GM18867 (cell line): ENCODE results near the gene MACF1.
A peak's percentile ranks its signal among the peaks of the same experiment; 100 is the strongest.
"Not testable (repeated sequence)": the region's sequence is repeated elsewhere in the genome, so short reads cannot be mapped to it uniquely, and the experiment has no call there.

Experiments
- ATAC-seq: cut with Tn5 transposase; IDR thresholded peaks from one replicate; pipeline ENCODE4 v1.9.1; 2021; ENCODE audit warnings: mild to moderate bottlenecking, moderate library complexity; ENCODE audit not compliant: unreplicated experiment

Gene MACF1

DNA sequence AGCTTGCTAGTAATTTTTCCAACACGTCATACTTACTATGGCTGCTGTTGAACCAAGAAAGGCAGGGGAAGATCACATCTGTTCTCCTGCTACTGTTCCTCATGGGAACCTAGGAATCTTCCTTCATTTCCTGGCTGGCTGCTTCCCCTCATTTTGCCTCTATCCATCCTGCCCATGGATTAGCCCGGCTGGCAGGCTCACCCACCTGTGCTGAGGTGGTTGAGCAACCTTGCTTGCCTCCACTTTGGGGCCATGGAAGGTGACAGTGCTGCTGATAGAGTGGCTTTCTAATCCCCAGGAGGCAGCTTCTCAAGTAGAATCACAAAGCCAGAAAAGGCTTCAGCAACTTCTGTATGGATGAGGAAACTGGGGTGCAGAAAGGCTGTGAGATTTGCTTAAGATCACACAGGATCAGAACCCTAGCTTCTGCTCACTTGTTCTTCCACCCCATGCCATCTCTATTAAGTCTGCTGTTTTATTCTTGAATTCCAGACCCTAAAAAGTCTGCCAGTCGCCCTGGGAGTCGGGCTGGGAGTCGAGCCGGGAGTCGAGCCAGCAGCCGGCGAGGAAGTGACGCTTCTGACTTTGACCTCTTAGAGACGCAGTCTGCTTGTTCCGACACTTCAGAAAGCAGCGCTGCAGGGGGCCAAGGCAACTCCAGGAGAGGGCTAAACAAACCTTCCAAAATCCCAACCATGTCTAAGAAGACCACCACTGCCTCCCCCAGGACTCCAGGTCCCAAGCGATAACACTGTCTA, 280.7 kb downstream of the MACF1 start:
- no peak for ATAC-seq

DNA sequence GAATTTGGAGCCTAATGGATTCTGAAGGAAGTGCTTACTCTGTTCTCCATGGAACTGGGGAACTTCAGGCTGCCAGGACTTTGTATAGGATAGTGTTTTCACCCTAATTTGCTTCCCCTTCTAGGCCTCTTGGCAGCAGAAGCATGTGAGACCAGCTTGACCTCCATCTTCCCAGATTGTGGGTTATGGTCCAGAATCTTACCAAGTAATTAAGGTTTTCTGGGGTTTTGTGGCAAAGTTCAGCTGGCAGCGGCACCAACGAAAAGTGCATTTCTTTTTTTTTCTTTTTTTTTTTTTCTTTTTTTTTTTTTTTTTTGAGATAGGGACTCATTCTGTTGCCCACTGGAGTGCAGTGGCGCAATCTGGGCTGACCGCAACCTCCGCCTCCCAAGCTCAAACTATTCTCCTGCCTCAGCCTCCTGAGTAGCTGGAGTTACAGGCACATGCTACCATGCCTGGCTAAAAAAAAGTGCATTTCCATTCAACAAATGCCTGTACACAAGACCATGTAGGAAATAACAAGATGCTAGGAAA, 283.6 kb downstream of the MACF1 start:
- no peak for ATAC-seq

DNA sequence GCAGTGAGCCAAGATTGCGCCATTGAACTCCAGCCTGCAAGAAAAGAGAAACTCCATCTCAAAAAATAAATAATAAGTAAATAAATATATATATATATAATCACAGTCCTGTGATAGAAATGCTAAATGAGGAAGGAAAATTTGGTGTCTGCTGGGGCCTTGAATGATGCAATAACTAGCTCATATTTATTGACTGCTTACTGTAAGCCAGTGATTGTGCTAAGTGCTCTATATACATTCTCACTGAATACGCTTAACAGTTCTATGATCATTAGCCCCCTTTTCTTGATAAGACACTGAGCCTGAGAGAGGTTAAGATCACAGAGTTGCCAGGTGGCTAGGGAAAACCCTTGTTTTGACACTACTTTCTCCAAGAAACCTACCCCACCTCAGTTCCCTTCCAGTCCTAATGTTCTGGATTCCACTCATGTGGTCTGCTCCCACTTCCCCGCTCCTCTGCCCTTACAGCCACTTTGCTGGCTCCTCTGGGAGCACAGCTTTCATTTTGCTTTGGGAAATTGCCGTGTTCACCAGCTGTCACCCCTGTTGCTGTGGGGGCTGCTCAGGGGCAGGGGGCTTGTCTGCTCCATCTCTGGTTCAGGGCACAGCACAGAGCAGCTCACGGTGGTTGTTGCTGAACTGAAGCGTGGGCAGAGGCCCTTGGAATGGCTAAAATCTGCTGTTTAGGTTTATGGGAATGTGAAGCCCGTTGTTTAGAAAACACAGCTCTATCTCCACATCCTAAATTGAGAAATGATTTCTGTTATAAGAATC, 284.5 kb downstream of the MACF1 start:
- ATAC-seq, result no peak

DNA sequence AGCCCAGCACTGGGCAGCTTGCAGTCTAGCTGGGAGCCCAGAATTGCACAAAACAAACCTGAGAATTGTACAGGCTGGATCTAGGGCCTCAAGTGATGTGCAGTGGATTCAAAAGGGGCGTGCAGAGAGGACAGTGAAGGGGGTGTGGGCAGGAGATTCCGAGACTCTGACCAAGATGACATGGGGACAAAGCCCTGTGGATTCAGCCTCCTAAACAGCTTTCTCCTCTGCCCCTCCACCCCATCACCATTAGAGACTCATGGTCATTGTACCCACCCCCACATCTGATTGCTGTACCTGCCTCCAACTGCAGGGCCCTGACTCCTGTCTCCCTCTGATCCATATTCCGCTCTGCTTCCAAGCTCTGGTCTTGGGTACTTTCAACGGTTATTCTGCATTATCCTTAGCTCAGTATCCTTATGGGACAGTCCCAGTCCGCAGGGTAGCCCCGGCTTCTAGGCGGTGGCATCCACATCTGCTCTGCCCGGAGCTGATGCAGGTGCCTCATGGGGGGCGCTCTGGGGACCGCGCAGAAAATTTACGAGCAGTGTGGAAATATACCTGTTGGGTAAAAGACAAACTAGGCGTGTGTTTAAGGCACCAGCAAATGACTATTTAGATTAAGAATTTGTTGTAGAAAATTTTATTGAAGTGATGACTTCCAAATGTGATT, 285.2 kb downstream of the MACF1 start:
- no peak for ATAC-seq

DNA sequence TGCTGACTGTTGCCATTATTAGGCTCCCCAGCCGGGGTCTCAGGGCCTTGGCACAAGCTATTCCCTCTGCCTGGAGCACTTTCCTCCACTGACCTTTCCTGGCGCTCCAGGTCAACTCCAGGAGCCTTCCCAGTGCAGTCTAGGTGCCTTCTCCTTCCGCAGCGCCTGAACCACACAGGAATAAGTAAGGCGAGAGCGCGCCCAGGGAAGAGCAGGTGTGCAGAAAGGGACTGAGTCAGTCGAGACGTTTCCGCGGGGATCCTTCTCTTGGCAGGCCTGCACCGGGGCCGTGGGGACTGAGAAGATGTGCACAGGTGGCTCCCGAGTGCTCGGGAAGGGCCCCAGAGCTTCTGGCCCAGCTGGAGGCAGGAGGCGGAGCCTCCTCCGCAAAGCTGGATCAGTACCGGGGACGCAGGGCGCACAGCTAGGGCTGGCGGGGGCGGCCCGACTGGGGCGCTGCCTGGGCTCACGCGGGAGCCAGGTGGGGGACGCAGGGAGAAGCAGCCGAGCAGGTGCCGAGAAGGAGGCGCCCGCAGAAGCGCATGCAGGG, 286.2 kb downstream of the MACF1 start:
- ATAC-seq, result no peak

DNA sequence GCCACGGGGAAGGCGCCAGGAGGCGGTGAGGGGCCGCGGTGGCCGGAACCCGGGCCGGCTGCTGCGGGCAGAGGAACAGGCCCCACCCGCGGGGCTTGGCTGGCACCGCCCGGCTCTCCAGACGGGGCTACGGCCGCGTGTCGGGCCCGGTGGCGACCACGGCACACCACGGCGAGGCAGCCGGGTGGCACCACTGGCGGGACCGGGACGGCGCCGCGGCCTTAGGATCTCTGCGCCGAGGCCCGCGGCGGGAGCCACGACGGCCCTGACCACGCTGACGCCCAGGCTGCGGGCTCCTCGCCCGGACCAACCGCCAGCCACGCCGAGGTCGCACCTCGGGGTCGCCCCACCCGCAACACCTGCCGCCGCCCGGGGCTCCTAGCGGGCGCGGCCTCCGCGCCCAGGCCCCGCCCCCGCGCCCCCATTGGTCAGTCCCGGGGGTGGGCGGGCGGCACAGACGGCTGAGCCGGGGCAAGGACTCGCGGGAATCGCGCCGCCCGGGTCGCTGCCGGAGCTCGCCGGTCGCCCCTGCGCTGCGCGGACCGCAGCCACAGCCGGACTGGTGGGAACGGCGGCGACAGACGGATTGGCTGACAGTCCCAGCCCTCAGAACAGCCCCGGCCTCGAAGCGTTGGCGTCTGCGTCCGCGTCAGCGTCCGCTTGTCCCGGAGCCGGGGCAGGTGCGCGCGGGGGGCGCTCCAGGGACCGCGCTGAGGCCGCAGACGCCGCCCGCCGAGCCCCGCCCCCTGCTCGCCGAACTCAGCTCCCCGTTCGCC, 286.8 kb downstream of the MACF1 start, which contains the start of gene BMP8A:
TSS of gene BMP8A (plus strand) at position 491 of the 776 bp plus-strand sequence. CDS start 356 bp downstream, outside the sequence.
- peak; percentile 74 for ATAC-seq

DNA sequence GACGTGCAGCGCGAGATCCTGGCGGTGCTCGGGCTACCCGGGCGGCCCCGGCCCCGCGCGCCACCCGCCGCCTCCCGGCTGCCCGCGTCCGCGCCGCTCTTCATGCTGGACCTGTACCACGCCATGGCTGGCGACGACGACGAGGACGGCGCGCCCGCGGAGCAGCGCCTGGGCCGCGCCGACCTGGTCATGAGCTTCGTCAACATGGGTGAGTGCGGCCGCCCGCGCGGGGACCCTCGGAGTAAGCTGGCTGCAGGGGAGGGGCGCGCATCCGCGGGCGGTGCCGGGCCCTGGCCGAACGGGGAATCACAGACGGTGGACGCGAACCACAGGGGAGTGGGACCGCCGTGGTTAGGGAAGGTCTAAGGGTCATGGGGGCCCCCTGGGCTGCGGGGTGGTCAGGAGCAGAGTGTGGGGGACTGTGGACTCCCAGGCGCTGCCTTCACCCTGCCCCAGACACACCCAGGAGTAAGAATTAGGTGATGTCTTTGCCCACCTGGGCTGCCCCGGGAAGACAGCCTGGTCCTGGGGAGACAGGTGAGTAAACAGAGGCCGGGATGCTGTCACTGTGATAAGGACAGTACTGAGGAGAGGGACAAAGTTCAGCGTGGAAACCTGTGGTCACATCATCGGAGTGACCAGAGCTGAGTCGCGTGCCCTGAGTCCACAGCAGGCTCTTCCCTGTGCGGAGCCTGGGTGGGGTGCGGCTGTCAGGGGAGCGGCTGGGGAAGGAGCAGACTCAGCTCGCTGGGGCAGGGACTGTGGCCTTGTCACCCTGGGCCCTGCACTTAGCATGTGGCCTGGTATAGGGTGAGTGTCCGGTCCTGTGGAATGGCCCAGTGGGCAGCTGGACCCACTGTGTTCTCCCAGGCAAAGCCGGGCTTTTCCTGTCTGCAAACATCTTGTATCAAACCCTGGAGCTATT, 287.9 kb downstream of the MACF1 start:
- ATAC-seq, result peak; percentile 4

DNA sequence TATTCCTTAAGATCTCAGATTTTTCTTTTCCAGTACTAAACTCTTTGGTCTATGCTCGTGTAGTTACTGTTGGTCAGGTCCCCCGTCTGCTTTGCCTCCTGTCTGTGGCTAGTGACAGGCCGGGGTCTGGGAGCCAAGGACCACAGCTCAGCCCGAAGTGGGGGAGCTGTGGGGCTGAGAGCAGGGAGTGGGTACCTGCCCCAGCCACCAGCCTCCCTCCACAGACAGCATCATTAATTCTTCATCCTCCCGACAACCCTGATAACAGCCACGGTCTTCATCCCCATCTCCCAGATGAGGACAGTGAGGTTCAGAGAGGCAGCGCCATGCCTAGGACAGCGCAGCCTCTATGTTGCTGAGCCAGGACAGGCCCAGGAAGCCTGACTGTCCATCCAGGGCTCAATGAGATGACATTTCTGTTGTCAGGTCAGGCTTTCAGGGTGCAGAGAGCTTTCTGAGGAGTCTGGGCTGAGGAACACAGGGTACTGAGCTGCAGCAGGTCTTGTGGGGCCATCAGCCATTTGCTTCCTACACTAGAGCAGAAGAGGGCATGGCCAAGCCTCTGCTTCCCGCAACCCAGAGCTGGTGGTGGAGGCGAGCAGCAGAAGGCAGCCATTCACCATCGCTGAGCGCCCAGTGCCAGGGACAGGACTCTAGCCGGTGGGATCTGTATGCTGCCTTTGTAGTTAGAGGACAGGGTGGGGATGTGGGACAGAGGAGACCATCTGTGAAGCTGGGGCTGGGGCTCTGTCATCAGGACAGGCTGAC, 288.7 kb downstream of the MACF1 start:
- ATAC-seq, result not testable (repeated sequence)

DNA sequence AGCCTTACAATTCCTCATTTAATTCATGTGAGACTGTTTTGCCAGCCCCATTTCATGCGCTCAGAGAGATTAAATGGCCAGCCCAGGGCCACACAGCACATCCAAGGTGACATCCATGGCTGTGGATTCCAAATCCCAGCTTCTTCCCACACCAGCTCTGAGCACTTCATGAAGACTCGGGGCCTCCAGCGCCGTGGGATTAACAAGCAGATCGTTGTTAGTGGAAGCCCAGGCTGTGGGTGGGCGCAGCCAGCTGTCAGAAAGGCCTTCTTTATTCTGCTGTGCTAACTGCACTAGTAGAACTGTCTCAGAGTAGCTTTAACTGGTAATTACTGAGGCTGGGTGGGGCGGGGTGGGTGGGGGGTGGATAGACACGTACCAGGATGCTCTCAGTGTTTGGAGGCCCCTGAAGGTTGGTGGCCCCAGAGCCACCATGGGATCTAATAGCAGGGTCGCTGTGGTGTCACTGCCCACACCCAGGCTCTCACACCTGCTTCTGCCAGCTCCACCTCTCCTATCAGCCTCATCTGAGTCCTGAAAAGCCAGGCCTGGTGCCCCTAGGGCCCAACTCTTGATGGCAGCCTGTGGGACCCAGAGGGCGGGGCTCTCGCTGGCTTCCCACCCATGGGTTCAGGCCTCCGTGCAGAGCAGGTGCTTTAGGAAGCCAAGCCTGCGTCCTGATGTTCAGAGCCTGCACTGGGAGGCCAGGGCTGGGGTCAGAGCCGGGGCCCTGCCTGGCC, 290.3 kb downstream of the MACF1 start:
- no peak for ATAC-seq

DNA sequence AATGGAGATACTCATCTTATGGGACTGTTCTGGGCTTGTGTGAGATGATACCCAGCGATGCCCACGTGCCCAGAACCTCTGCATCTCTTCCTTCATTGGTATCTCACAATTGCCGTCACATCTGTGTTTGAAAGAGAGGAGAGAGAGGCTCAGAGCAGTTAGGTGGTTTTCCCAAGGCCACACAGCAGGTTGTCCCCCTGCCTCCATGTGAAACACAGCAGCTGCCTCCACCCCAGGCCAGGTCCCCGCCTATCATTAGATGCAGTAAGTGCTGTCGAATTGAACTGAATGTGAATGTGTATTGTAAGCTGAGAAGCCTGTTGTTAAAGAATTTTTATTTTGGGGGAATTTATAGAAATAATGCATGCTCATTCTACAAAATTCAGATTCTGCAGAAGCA, 292.0 kb downstream of the MACF1 start:
- ATAC-seq, result not testable (repeated sequence)

DNA sequence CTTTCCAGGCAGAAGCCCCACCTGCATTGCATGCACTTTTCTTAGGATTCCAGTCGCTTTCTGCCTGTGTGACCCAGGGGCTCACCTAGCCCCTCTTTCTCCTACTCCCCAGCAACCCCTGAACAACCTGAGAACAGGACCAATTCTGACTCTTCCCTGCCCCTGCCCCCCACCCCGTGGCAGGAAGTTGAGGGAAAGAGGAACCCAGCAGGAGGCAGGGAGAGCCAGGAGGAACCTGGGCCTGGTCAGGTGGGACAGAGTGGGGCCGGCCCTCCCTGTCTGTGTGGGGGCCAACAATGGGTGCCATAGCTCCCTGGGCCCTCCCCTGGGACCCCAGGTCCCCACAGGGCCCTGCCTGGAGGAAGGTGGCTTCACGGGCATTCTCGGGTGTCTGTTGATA, 293.1 kb downstream of the MACF1 start:
- ATAC-seq, result no peak

DNA sequence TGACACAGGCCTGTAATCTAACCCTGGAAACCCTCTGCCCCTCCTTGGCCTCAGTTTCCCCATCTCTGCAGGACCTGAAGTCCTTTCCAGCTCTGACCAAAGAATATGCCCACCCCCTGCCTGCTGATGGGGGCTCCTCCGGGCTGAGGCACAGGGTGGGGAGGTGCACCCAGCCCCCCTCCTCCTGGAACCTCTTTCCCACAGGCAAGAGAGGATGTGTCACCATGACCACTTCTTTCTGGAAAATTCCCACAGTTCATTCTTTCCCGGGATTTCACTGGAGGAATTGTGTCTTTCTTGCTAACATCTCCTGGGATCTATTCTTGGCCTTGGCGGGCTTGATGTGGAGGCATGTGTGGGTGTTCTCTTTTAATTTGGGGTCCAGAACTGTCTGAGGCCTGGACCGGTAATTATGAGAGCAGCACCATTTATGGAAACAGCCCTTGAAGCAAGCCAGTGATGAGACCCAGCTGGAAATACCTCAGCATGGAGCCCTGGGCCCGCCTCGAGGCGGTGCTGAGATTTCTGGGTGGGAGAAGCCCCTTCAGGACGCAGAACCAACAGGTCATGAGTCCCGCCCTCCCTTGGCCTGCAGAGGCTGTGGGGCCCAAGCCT, 293.7 kb downstream of the MACF1 start:
- ATAC-seq, result not testable (repeated sequence)

DNA sequence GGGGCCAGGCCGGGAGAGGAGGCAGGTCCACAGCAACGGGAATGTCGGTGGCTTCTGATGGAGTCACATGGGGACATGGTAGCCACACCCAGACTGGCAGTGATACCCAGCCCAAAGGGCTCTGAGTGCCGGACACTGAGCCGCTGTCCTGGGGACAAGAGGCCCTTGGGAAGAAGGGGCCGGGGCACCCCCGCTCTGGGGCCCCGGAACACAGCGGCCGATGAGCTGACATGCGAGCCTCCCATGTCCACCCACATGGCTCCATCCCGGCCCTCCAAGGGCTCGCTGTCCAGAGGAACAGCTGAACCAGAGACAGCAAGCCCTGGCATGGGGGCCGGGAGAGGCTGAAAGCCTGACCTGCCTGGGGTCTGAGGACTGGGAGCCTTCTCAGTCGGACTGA, 294.3 kb downstream of the MACF1 start:
- ATAC-seq, result not testable (repeated sequence)

DNA sequence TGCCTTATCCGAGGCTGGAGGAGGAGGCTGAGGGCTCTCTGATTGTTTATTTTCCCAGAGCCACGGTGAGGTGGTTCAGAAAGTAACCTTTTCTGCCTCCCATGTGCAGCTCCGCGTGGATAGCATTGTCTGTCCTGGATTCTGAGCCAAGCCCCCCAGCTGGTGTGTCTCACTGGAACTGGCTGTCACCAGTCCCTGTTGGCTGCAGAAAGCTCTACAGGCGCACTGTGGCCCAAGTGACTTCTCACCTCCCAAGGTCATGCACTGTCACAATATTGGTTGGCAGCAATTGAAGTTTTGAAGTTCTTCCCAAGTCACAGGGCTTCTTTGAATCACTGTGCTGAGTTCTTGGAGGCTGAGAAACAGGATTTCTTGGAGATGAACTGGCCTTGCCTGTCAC, 295.2 kb downstream of the MACF1 start:
- no peak for ATAC-seq

DNA sequence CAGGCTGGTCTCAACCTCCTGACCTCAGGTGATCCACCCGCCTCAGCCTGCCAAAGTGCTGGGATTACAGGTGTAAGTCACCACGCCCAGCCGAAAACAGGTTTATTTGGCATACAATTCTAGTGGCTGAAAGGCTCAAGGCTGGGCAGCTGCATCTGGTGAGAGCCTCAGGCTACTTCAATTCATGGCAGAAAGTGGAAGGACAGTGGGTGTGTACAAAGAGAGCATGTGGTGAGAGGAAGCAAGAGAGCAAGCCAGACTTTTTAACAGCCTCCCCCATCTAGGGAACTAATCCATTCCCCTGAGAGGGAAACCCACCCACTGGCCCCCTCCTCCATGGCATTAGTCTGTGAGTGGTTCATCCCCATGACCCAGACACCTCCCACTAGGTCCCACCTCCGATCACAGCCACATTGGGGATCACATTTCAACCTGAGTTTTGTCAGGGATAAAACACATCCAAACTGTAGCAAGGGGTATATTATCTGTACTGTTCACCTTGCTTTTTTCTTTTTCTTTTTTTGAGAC, 296.4 kb downstream of the MACF1 start:
- no peak for ATAC-seq

DNA sequence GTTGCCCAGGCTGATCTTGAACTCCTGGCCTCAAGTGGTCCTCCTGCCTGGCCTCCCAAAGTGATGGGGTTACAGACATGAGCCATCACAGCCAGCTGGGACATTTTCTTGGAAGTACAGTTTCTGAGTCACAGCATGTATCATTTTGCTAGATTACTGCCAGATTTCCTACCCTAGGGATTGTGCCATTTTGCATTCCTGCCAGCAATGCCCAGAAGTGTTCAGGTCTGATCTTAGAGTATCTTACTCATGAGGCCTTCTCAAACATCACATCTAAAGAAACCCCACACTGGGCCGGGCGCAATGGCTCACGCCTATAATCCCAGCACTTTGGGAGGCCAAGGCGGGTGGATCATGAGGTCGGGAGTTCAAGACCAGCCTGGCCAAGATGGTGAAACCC, 297.2 kb downstream of the MACF1 start:
- no peak for ATAC-seq

DNA sequence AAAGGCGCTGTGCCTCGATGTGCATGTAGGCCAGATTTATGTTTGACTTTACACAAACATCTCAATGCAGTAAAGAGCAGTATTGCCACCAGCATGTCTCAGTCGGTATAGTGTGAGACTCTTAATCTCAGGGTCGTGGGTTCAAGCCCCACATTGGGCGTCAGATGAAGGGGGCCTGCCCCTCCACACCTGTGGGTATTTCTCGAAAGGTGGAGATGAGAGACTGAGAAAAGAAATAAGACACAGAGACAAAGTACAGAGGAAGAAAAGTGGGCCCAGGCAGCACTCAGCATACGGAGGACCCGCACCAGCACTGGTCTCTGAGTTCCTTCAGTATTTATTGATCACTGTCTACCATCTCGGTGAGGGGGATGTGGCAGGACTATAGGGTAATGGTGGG, 299.9 kb downstream of the MACF1 start:
- not testable (repeated sequence) for ATAC-seq
